ENCODE measurements around the gene LCN10. TPM values are rescaled to one million over a fixed set of nuclear protein-coding genes. Genes with fewer than 3 reads are reported as not detected.

LCN10 gene
- total RNA-seq, 1 experiment from 2014 or later, result not detected

DNA sequence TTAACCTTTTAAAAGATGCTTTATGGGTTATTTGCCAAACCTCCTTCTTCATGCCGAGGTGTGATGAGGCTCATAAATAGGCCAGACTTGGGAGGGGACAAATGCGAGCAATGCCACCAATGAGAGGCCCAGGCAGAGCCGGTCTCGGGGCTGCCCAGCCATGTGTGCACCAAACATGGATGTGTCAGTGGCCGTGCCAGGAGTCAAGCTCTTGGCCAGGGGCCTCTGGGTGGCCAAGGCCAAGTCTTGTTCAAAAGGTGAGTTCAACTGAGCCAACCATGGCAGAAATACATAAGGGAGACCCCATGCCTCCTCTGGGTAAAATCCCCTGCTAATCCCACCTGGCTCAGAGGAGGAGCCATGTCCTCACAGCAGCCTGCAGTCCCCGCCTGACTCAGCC lies 32.5 kb upstream of the LCN10 start:
- Mint-ChIP-seq H3K27ac (ENCODE audit: unreplicated experiment) (no peak overlapping the region), H3K36me3 (ENCODE audit: insufficient read depth, unreplicated experiment) (peaks cover 24% of the 10 kb centered on the region), H3K9me3 (ENCODE audit: unreplicated experiment) (peaks cover 25% of the 10 kb centered on the region), H3K4me1 (ENCODE audit: low read depth, unreplicated experiment) (peaks cover 36% of the 10 kb centered on the region), H3K4me3 (ENCODE audit: unreplicated experiment) (no peak overlapping the region), H3K27me3 (ENCODE audit: insufficient read depth, unreplicated experiment) (no peaks in the 10 kb centered on the region)
- Histone ChIP-seq H3K27me3 (replicated peaks; ENCODE audit: control insufficient read depth, insufficient read depth, low read length) (no peaks in the 10 kb centered on the region), H3K4me1 (peaks cover 25% of the 10 kb centered on the region), H3K4me3 (ENCODE audit: low read depth, low read length) (no peak overlapping the region), H3K9me3 (peaks cover 7% of the 10 kb centered on the region; the same call in 1 of the 2 replicates), H3K36me3 (ENCODE audit: control insufficient read depth, insufficient read depth, low read length) (peaks cover 2% of the 10 kb centered on the region)
- TF ChIP-seq, protein P1, sequence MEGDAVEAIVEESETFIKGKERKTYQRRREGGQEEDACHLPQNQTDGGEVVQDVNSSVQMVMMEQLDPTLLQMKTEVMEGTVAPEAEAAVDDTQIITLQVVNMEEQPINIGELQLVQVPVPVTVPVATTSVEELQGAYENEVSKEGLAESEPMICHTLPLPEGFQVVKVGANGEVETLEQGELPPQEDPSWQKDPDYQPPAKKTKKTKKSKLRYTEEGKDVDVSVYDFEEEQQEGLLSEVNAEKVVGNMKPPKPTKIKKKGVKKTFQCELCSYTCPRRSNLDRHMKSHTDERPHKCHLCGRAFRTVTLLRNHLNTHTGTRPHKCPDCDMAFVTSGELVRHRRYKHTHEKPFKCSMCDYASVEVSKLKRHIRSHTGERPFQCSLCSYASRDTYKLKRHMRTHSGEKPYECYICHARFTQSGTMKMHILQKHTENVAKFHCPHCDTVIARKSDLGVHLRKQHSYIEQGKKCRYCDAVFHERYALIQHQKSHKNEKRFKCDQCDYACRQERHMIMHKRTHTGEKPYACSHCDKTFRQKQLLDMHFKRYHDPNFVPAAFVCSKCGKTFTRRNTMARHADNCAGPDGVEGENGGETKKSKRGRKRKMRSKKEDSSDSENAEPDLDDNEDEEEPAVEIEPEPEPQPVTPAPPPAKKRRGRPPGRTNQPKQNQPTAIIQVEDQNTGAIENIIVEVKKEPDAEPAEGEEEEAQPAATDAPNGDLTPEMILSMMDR (IDR thresholded peaks at IDR 0.05; ENCODE audit: insufficient read depth in 1 of 2, low read depth in 1 of 2, low read length in 1 of 2, severe bottlenecking in 1 of 2, unreplicated experiment in 1 of 2), result no peak
- CTCF ChIA-PET, result no interaction called here
- DNase-seq, result no peak
- BruUV-seq (replicated peaks), result no TSS peak
- POLR2A ChIA-PET, result no interaction called here
- intact Hi-C loops (cut with micrococcal nuclease; ENCODE audit: unreplicated experiment), result no loop called here

DNA sequence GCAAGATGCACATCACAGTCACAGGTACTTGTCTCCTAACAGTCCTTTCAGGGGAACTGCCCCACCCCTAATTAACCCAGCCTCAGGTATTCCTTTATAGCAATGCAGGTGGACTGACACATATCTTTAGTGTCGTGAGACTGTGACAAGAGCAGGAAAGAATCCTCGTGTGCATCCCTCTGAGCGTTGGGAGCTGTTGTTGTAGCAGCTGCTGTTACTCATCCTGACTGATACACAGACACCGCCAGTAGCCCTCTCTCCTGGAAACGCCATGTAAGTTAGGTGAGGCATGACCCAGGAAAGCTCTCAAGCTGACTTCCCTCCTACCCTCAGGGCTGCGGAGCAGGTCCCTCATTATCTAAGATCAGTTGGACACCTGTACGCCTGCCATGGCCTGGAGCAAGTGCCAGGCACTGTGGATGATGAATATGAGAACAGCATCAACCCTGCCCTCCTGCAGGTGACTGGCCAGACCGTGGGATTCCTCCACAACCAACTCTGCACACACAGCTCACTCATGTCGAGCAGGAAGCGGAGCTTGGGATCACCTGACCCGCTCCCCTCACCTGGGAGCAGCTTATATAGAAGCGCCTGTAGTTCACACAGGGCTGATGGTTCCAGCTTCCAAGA lies 31.8 kb upstream of the LCN10 start:
- H3K27me3 ChIP-seq (replicated peaks; ENCODE audit: control insufficient read depth, insufficient read depth, low read length), result no peaks in the 10 kb centered on the region
- peaks cover 7% of the 10 kb centered on the region; the same call in 1 of the 2 replicates for H3K9me3 ChIP-seq
- H3K4me3 Mint-ChIP-seq (ENCODE audit: unreplicated experiment), result no peak overlapping the region
- peaks cover 30% of the 10 kb centered on the region for H3K4me1 Mint-ChIP-seq (ENCODE audit: low read depth, unreplicated experiment)
- DNase-seq, result no peak
- H3K9me3 Mint-ChIP-seq (ENCODE audit: unreplicated experiment), result peaks cover 24% of the 10 kb centered on the region
- H3K27me3 Mint-ChIP-seq (ENCODE audit: insufficient read depth, unreplicated experiment), result no peaks in the 10 kb centered on the region
- no peak overlapping the region for H3K4me3 ChIP-seq (ENCODE audit: low read depth, low read length)
- intact Hi-C loops (cut with micrococcal nuclease; ENCODE audit: unreplicated experiment), result no loop called here
- H3K27ac Mint-ChIP-seq (ENCODE audit: unreplicated experiment), result no peak overlapping the region
- ChIA-PET POLR2A (no interaction called here), CTCF (no interaction called here)
- BruUV-seq (replicated peaks), result no TSS peak
- TF ChIP-seq, protein P1 (IDR thresholded peaks at IDR 0.05; ENCODE audit: insufficient read depth in 1 of 2, low read depth in 1 of 2, low read length in 1 of 2, severe bottlenecking in 1 of 2, unreplicated experiment in 1 of 2), result no peak
- H3K36me3 Mint-ChIP-seq (ENCODE audit: insufficient read depth, unreplicated experiment), result peaks cover 24% of the 10 kb centered on the region
- H3K36me3 ChIP-seq (ENCODE audit: control insufficient read depth, insufficient read depth, low read length), result peaks cover 2% of the 10 kb centered on the region
- H3K4me1 ChIP-seq, result peaks cover 19% of the 10 kb centered on the region

DNA sequence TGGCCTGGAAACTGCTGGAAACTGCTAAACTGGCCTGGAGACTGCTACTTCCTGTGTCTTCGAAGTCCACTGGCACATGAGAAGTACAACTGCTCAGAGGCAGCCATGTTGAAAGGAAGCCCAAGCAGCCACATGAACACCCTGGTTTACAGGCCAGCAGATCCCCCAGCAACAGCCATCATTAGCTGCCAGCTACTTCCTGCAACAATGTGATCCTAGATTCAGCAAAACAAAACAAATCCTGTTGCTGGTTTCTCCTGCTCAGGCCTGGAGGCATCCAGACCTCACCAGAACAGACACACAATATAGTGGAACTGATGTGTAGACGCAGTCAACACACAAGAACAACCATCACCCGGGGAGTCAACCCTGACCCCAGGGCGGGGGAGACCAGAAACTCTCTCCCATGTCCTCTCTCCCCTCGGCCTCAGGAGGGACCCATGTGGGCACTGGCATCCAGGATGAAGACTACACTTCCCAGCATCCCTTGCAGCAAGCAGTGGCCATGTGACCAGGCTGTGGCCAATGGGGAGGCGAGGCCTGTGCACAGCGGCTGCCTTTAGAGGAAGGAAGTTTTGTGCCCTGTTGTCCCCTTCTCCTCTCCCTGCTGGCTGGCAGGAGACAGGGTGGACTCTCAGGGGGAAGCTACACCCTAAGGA lies 30.8 kb upstream of the LCN10 start:
- Histone ChIP-seq H3K4me3 (ENCODE audit: low read depth, low read length) (no peak overlapping the region), H3K27me3 (replicated peaks; ENCODE audit: control insufficient read depth, insufficient read depth, low read length) (no peaks in the 10 kb centered on the region), H3K36me3 (ENCODE audit: control insufficient read depth, insufficient read depth, low read length) (peaks cover 2% of the 10 kb centered on the region), H3K4me1 (peaks cover 16% of the 10 kb centered on the region), H3K9me3 (peaks cover 7% of the 10 kb centered on the region; the same call in 1 of the 2 replicates)
- peaks cover 14% of the 10 kb centered on the region for H3K9me3 Mint-ChIP-seq (ENCODE audit: unreplicated experiment)
- H3K4me1 Mint-ChIP-seq (ENCODE audit: low read depth, unreplicated experiment), result peaks cover 20% of the 10 kb centered on the region
- no TSS peak for BruUV-seq (replicated peaks)
- H3K4me3 Mint-ChIP-seq (ENCODE audit: unreplicated experiment), result no peak overlapping the region
- peak in 1 of 2 experiments; percentile 46 for DNase-seq
- intact Hi-C loops (cut with micrococcal nuclease; ENCODE audit: unreplicated experiment), result no loop called here
- H3K27me3 Mint-ChIP-seq (ENCODE audit: insufficient read depth, unreplicated experiment), result no peaks in the 10 kb centered on the region
- CTCF ChIA-PET, result no interaction called here
- POLR2A ChIA-PET, result no interaction called here
- H3K36me3 Mint-ChIP-seq (ENCODE audit: insufficient read depth, unreplicated experiment), result peaks cover 14% of the 10 kb centered on the region
- TF ChIP-seq, protein P1 (IDR thresholded peaks at IDR 0.05; ENCODE audit: insufficient read depth in 1 of 2, low read depth in 1 of 2, low read length in 1 of 2, severe bottlenecking in 1 of 2, unreplicated experiment in 1 of 2), result no peak
- peak overlapping the region; percentile 13 for H3K27ac Mint-ChIP-seq (ENCODE audit: unreplicated experiment)
